ENCODE results near the gene CCT5. TPM values are rescaled to one million over a fixed set of nuclear protein-coding genes. Genes with fewer than 3 reads are reported as not detected.

The CCT5 gene
- total RNA-seq, 1 experiment from 2014 or later, result 675 TPM

GRCh38 chr5:10219068-10219467 lies 31.0 kb upstream of the CCT5 start:
- no peaks in the 10 kb centered on the region for H3K27me3 ChIP-seq (replicated peaks; ENCODE audit: insufficient read depth, low read depth, low read length, poor library complexity)
- CTCF ChIA-PET, result no interaction called here
- no peaks in the 10 kb centered on the region for H3K36me3 ChIP-seq (ENCODE audit: insufficient read depth, low read length, poor library complexity, severe bottlenecking)
- BruUV-seq (replicated peaks), result no TSS peak
- no peak for TF ChIP-seq CTCF (conservative IDR thresholded peaks at IDR 0.05; ENCODE audit: low read depth, low read length)
- TF ChIP-seq EZH2 (IDR thresholded peaks at IDR 0.05; ENCODE audit: borderline replicate concordance, low read depth, low read length, poor library complexity, severe bottlenecking), result no peak
- H3K27ac ChIP-seq (ENCODE audit: low read depth, low read length, poor library complexity, severe bottlenecking), result no peak overlapping the region
- intact Hi-C loops (cut with micrococcal nuclease; ENCODE audit: unreplicated experiment), result no loop called here
- no peak for DNase-seq (ENCODE audit: low spot score)
- no peaks in the 10 kb centered on the region for H3K4me1 ChIP-seq (ENCODE audit: insufficient read depth, low read length, poor library complexity, severe bottlenecking)
- H3K9me3 ChIP-seq (ENCODE audit: low read depth, low read length, poor library complexity, severe bottlenecking), result no peaks in the 10 kb centered on the region
- no peak overlapping the region for H3K4me3 ChIP-seq (ENCODE audit: low read depth, low read length, poor library complexity, severe bottlenecking)
- POLR2A ChIA-PET (ENCODE audit: low non-redundant PET), result no interaction called here

- no peaks in the 10 kb centered on the region for H3K36me3 ChIP-seq (ENCODE audit: insufficient read depth, low read length, poor library complexity, severe bottlenecking)
- BruUV-seq (replicated peaks), result no TSS peak
- ChIA-PET POLR2A (ENCODE audit: low non-redundant PET) (no interaction called here), CTCF (no interaction called here)
- H3K27ac ChIP-seq (ENCODE audit: low read depth, low read length, poor library complexity, severe bottlenecking), result no peak overlapping the region
- no peak for DNase-seq (ENCODE audit: low spot score)
- no peaks in the 10 kb centered on the region for H3K9me3 ChIP-seq (ENCODE audit: low read depth, low read length, poor library complexity, severe bottlenecking)
- TF ChIP-seq EZH2 (IDR thresholded peaks at IDR 0.05; ENCODE audit: borderline replicate concordance, low read depth, low read length, poor library complexity, severe bottlenecking) (no peak), CTCF (conservative IDR thresholded peaks at IDR 0.05; ENCODE audit: low read depth, low read length) (no peak)
- no peak overlapping the region for H3K4me3 ChIP-seq (ENCODE audit: low read depth, low read length, poor library complexity, severe bottlenecking)
- H3K27me3 ChIP-seq (replicated peaks; ENCODE audit: insufficient read depth, low read depth, low read length, poor library complexity), result no peaks in the 10 kb centered on the region
- H3K4me1 ChIP-seq (ENCODE audit: insufficient read depth, low read length, poor library complexity, severe bottlenecking), result no peaks in the 10 kb centered on the region
- intact Hi-C loops (cut with micrococcal nuclease; ENCODE audit: unreplicated experiment), result no loop called here
Observed at GRCh38 chr5:10220248-10220647, 29.8 kb upstream of the CCT5 start.

DNA sequence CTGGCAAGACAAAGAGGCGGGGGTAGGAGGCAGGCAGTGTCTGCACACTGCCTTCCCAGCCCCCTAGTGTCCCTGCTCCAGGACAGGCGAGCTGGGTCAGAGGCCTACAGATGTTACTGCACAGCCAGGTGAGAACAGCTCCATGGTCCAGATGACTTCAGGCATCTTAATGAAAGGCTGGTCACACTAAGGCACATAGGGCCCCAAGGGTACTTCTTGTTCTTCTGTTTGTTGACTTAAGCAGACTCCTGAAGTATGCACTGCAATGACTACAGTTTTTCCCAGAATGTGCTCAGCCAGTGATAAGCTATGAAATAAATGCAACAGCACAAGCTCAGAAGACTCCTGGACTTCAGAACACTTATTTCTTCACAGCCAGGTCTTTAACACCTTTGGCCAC lies 27.8 kb upstream of the CCT5 start:
- BruUV-seq (replicated peaks), result no TSS peak
- H3K27me3 ChIP-seq (replicated peaks; ENCODE audit: insufficient read depth, low read depth, low read length, poor library complexity), result no peaks in the 10 kb centered on the region
- no peak for DNase-seq (ENCODE audit: low spot score)
- ChIA-PET CTCF (no interaction called here), POLR2A (ENCODE audit: low non-redundant PET) (no interaction called here)
- no peaks in the 10 kb centered on the region for H3K9me3 ChIP-seq (ENCODE audit: low read depth, low read length, poor library complexity, severe bottlenecking)
- TF ChIP-seq CTCF (conservative IDR thresholded peaks at IDR 0.05; ENCODE audit: low read depth, low read length), result no peak
- TF ChIP-seq EZH2 (IDR thresholded peaks at IDR 0.05; ENCODE audit: borderline replicate concordance, low read depth, low read length, poor library complexity, severe bottlenecking), result no peak
- H3K4me1 ChIP-seq (ENCODE audit: insufficient read depth, low read length, poor library complexity, severe bottlenecking), result no peaks in the 10 kb centered on the region
- H3K27ac ChIP-seq (ENCODE audit: low read depth, low read length, poor library complexity, severe bottlenecking), result no peak overlapping the region
- H3K4me3 ChIP-seq (ENCODE audit: low read depth, low read length, poor library complexity, severe bottlenecking), result no peak overlapping the region
- intact Hi-C loops (cut with micrococcal nuclease; ENCODE audit: unreplicated experiment), result no loop called here
- no peaks in the 10 kb centered on the region for H3K36me3 ChIP-seq (ENCODE audit: insufficient read depth, low read length, poor library complexity, severe bottlenecking)
